COLO668 (cell line): ENCODE measurements around the gene TMEM179.

Experiments
- DNase-seq: peaks from one replicate; lab custom pipeline; 2025; ENCODE audit not compliant: unreplicated experiment; lab: John Stamatoyannopoulos, UW

Gene TMEM179

DNA sequence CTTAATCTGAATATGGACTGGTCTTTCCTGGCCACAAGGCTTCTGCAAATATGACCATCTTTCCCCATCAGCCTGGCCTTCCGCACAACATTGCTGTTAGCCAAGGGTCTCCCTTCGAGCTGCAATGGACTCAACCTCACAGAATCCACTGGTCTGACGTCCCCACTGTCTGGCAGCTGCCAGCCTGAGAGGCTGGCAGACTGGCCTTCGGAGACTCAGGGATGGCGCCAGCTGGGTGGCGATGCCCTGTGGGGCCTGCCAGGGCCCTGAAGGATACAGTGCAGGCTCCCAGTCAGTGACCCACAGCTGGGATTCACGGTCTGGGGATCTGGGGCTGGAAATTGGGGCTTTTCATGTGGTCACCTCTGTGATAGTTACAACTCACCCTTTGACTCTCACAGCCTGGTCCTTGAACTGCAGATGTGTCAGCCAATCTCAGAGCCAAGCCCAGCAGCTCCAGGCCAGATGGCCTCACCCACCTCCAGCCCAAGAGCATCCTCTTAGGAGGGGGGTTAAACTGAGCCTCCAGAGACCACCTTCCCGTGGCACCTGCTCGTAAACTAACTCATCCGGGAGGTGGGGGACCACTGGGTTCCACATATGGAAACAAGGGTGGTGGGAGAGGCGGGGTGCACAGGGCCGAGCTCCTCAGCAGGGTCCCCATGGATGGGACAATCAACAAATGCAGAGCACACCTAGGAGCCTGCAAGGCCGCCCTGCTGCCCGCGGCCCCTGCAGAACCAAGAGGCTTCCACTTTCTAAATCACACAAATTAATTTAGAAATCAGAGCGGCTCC, 46.1 kb downstream of the TMEM179 start:
- DNase-seq, result no peak

DNA sequence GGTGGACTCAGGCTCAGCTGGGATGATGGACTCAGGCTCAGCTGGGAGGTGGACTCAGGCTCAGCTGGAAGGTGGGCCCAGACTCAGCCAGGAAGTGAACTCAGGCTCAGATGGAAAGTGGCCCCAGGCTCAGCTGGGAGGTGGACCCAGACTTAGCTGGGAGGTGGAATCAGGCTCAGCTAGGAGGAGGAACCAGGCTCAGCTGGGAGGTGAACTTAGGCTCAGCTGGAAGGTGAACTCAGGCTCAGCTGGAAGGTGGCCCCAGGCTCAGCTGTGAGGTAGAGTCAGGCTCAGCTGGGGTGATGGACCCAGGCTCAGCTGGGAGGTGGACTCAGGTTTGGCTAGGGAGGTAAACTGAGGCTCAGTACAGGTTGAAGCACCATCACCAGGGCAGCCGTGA, 46.8 kb downstream of the TMEM179 start:
- no peak for DNase-seq

DNA sequence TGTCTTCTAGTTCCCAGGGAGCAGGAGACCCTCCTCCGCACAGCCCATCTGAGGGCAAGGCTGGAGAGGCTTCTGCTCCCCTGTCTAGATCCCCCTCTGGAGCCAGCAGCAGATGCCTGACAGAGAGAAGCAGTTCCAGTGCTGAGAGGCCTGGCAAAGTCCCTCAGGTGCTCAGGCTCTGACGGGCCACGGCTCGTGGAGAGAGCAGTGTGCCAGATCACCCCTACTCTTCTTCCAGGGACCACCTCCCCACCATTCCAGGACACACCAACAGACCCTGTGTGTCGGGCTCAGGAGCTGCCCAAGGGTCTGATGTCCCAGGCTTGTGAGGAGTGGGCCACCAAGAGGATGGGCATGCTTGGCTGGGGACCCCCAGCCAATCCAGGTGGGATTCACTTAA, 47.5 kb downstream of the TMEM179 start:
- no peak for DNase-seq

- no peak for DNase-seq
Measured at GRCh38 chr14:104556256-104557021, 48.1 kb downstream of the TMEM179 start.

DNA sequence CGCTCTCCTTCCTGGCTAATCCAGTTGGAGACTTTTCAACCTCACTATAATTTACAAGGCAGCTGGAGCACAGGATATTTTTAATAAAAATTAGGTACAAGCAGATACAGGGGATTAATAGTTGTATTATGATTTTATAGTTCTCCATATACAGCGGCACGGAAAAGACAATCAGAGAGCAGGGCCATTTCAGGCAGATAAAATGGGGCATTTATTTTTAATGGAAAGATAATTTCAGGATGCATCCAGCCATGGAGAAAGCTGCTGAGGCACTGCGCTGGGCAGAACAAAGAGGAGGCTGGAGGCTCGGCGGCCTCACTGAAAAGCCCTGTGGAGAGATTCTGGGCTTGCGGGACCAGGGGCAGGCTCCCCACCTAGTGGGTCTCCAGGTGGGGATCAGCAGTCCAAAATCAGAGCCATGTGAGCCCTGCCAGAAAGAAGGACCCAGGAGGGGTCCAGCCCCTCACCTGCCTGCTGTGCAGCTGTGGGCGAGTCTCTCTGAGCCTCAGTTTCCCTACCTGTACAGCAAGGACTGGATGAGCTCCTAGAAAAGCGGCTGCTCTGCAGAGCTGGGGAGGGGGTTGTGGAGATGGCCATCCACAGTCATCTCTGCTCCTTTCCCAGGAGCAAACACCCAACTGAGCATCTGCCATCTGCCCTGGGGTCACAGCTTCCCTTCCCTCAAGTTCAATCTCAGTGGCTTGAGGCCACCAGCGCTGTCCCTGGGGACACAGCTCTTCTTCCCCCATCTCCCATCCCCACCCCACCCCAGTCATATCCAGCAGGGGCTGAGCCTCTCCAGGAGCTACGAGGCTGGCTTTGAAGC, 48.9 kb downstream of the TMEM179 start:
- DNase-seq, result no peak

DNA sequence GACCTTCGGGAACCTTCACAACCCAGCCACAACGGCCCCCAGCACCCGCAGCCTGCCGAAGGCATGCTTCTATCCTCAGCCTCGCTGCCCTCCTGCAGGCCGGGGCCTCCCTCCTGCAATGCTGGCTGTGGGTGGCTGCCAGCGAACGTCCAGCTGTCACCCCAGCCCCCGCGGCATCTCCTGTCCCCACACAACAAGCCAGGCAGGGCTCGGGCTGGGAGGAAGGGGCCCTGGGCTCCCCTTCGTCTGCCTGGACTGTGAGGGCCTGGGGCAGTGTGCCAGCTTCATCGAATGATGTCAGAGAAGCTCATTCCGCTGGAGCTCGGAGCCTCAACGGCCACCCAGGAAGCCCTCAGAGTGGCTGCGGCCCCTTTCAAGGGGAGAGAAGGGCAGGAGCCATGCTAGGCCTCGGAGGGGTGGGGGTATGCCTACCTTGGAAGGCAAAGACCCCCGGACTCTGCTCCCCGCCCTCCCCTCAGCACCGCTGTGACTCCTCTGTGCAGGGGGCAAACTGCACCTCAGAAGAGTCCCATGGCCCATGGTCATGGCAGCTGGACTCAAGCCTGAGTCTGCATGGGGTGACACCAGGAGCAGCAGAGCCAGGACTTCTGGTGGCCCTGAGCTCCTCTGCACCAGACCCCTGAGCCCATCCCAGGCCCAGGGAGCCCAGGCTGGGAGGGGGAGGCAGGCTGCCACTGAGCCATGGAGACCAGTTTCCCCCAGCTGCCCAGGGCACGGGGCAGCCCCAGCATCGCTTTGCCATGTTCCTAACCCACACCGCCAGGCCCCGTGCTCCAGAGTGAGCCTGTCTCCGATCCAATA, 49.8 kb downstream of the TMEM179 start:
- no peak for DNase-seq

GRCh38 chr14:104554088-104554607, 50.4 kb downstream of the TMEM179 start:
- DNase-seq, result no peak

- DNase-seq, result no peak
Measured at GRCh38 chr14:104553166-104554087, 51.1 kb downstream of the TMEM179 start.

DNA sequence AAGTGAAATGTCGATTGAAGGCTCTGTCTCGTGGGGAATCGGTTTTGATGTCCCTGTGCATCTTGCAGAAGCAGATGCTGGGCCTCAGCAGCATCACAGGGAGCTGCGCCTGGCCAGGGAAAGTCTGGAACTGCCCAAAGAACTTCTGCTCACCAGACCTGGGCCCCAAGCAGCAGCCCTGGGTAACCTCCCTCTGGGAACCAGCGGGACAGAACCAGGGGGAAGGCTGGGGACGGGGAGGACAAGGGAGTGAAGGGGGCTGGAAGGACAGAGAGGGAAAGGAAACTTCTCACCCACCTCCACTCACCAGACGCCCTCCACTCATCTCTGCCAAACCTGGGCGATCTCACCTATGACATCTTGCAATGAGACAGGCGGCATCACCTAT, 51.8 kb downstream of the TMEM179 start:
- DNase-seq, result no peak

GRCh38 chr14:104551851-104552737, 52.5 kb downstream of the TMEM179 start:
- no peak for DNase-seq

GRCh38 chr14:104550861-104551728, 53.5 kb downstream of the TMEM179 start:
- no peak for DNase-seq

GRCh38 chr14:104550340-104550860, 54.2 kb downstream of the TMEM179 start:
- no peak for DNase-seq

- no peak for DNase-seq
Measured at GRCh38 chr14:104549536-104550339, 54.8 kb downstream of the TMEM179 start.

GRCh38 chr14:104548802-104549535, 55.6 kb downstream of the TMEM179 start:
- no peak for DNase-seq

DNA sequence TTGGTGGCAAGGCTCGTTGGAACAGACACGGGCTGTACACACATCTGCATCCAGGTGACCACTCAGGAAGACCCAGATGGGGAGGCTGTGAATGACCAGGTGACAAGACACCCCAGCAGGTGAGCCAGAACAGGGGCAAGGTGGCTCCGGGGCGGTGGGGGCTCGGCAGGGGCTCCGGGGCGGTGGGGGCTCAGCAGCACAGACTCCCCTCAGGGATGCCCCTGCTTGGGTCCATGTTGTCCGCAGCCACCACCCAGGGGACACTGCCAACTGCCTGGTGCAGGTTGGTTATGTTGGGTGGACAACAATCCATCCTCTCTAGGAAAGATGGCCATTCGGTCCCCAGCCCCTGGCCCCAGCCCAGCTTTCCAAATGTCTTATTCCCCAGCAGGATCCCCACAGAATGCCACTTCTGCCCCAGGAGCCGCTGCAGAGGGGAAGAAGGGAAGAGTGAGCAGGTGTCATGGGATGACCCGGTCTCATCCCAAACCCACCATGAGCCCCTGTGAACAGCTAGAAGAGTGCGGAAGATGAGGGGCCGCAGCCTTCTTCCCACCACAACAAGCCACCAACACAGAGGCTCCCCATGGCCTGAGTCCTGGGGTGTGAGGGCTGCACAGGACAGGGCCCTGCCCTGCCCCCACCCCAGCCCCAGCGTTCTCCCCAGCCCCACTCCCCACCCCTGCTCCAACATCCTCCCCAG, 56.4 kb downstream of the TMEM179 start:
- DNase-seq, result no peak
